NT2/D1 (cell line): ENCODE measurements around the gene MAX.

Experiments used
- SUZ12 ChIP-seq: IDR thresholded peaks from 2 replicates; pipeline ENCODE4 v1.6.1; 2011; ENCODE audit not compliant: insufficient read length, insufficient read depth; ENCODE audit errors: extremely low read depth
- YY1 ChIP-seq: IDR thresholded peaks from 2 replicates; pipeline ENCODE4 v1.6.1; 2011; ENCODE audit not compliant: insufficient read length, insufficient read depth
- ZNF274 ChIP-seq: IDR thresholded peaks from 2 replicates; pipeline ENCODE4 v1.6.1; 2011; ENCODE audit warnings: mild to moderate bottlenecking, low read depth, low read length

DNA sequence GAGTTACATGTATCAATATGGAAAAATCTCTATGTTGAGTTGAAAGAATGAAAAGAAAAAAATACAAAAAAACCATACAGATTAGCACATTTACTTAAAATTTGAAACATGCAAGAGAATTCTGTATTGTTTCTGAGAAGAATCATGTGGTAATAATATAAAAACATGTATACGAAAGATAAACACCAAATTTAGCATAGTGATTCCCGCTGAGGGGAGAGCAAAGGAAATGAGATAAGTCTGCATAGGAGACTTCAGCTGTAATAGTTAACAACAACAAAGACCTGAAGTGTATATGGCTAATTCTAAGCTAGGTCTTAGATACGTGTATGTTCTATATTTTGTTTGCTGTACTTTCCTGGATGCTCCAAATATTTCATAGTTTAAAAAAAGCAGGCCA lies 69.1 kb downstream of the MAX start:
- no peak for TF ChIP-seq YY1
- TF ChIP-seq ZNF274 = no peak
- TF ChIP-seq SUZ12 = no peak
